GM04504 (cell line): Measurements from ENCODE around the gene FAM234A.
"Not testable (repeated sequence)": the region's sequence is repeated elsewhere in the genome, so short reads cannot be mapped to it uniquely, and the experiment has no call there.

Source experiments
- DNase-seq: peaks from one replicate; pipeline ENCODE4 v3.0.0-alpha.2; 2012; ENCODE audit warnings: low read depth

FAM234A gene

GRCh38 chr16:265002-265529, 30.4 kb downstream of the FAM234A start:
- no peak for DNase-seq

GRCh38 chr16:265711-266110, 31.1 kb downstream of the FAM234A start:
- DNase-seq: no peak

GRCh38 chr16:266258-267164, 31.9 kb downstream of the FAM234A start:
- DNase-seq: no peak

- not testable (repeated sequence) for DNase-seq
Observed at GRCh38 chr16:267562-267961, 32.9 kb downstream of the FAM234A start.

GRCh38 chr16:268141-269053, 33.8 kb downstream of the FAM234A start:
- DNase-seq: no peak

- DNase-seq: no peak
Observed at GRCh38 chr16:269061-269796, 34.6 kb downstream of the FAM234A start.

- DNase-seq: no peak
Observed at GRCh38 chr16:270381-271255, 36.0 kb downstream of the FAM234A start.

- no peak for DNase-seq
Observed at GRCh38 chr16:272633-273546, 38.3 kb downstream of the FAM234A start.

- no peak for DNase-seq
Observed at GRCh38 chr16:273547-274421, 39.2 kb downstream of the FAM234A start.

- DNase-seq: no peak
Observed at GRCh38 chr16:275041-275641, 40.5 kb downstream of the FAM234A start.

- no peak for DNase-seq
Observed at GRCh38 chr16:275786-276232, 41.2 kb downstream of the FAM234A start, which contains the start of gene RGS11. TSS of gene RGS11 (minus strand) at chr16:275944. CDS start at chr16:275911, 33 bp downstream.

GRCh38 chr16:276426-277077, 41.9 kb downstream of the FAM234A start:
- DNase-seq: no peak

GRCh38 chr16:278863-279366, 44.3 kb downstream of the FAM234A start:
- no peak for DNase-seq

- DNase-seq: no peak
Observed at GRCh38 chr16:279531-279930, 44.9 kb downstream of the FAM234A start.

- no peak for DNase-seq
Observed at GRCh38 chr16:280005-280460, 45.4 kb downstream of the FAM234A start.

- no peak for DNase-seq
Observed at GRCh38 chr16:280552-280951, 45.9 kb downstream of the FAM234A start, which contains the start of gene ARHGDIG. TSS of gene ARHGDIG (plus strand) at chr16:280591. CDS start at chr16:280681, 90 bp downstream.
